ENCODE results near the gene ABTB1. TPM values are rescaled to one million over a fixed set of nuclear protein-coding genes. Genes with fewer than 3 reads are reported as not detected.

ABTB1 gene
- total and polyA plus RNA-seq, 2 of the 13 experiments (the other 11 are each of a cell fraction or from before 2014, with no cell fraction given) = 0.42 to 14.5 TPM

- TF ChIP-seq HDAC1 (CRISPR knock-in tag; IDR thresholded peaks at IDR 0.05) (peak; percentile 14; the same call in 1 of the 2 replicates), ZNF276 (CRISPR knock-in tag; IDR thresholded peaks at IDR 0.05; ENCODE audit: low read depth) (no peak), CCDC6 (CRISPR knock-in tag; IDR thresholded peaks at IDR 0.05) (peak; percentile 43; the same call in 1 of the 2 replicates), ZSCAN25 (CRISPR knock-in tag; IDR thresholded peaks at IDR 0.05) (0 out of 2 replicates have a peak, but pooled peaks have one; percentile 6), ZNF232 (CRISPR knock-in tag; IDR thresholded peaks at IDR 0.05; ENCODE audit: borderline replicate concordance) (no peak), ZHX1 (CRISPR knock-in tag; IDR thresholded peaks at IDR 0.05; ENCODE audit: low read depth) (no peak), TAF1 (CRISPR knock-in tag; IDR thresholded peaks at IDR 0.05) (peak; percentile 46; the same call in 1 of the 2 replicates), DMTF1 (CRISPR knock-in tag; IDR thresholded peaks at IDR 0.05) (no peak), ZNF296 (CRISPR knock-in tag; conservative IDR thresholded peaks at IDR 0.05) (no peak), ZNF569 (CRISPR knock-in tag; IDR thresholded peaks at IDR 0.05; ENCODE audit: borderline replicate concordance) (no peak), GTF2F1 (IDR thresholded peaks at IDR 0.05; ENCODE audit: low read length) (no peak), ZNF800 (CRISPR knock-in tag; IDR thresholded peaks at IDR 0.05) (0 out of 2 replicates have a peak, but pooled peaks have one; percentile 48), GMEB2 (CRISPR knock-in tag; IDR thresholded peaks at IDR 0.05; ENCODE audit: low read depth) (no peak), ZNF878 (CRISPR knock-in tag; IDR thresholded peaks at IDR 0.05) (no peak), FOXJ3 (CRISPR knock-in tag; IDR thresholded peaks at IDR 0.05; ENCODE audit: borderline replicate concordance) (no peak), ZNF44 (CRISPR knock-in tag; IDR thresholded peaks at IDR 0.05) (no peak), NR3C1 (CRISPR knock-in tag; IDR thresholded peaks at IDR 0.05) (no peak), TMF1 (CRISPR knock-in tag; IDR thresholded peaks at IDR 0.05; ENCODE audit: low read depth) (no peak)
Observed at GRCh38 chr3:127672429-127673190, at the start of gene ABTB1 (continued).

Data from HepG2 (cell line).